Pancreas (tissue), 10 donors: ENCODE data around the gene CEP131. TPM values are rescaled to one million over a fixed set of nuclear protein-coding genes. Genes with fewer than 3 reads are reported as not detected.

Experiments used
- ATAC-seq, 4 donors: fragments of 200-7000 bp; cut with Tn5 transposase; one replicate each; pipeline versions ENCODE4 v1.8.0 to v1.9.1; 2020; ENCODE audit warnings: mild to moderate bottlenecking in 4 of 4, moderate library complexity in 4 of 4
- DNase-seq, 6 donors: peaks; one replicate each; pipeline ENCODE4 v3.0.0-alpha.2; 2020
- FAIRE-seq: peaks from 2 replicates; lab custom pipeline; 2012; peaks lifted over from hg19 to GRCh38; lab: Jason Lieb, UNC
- H3K27ac ChIP-seq, 4 donors: fragments of 200-600 bp; sonication (generic); 1 replicate in 3 of 4; 2 replicates in 1 of 4; pipeline versions ENCODE4 v1.5.0 to v1.8.0; 2020
- H3K27me3 ChIP-seq, 4 donors: fragments of 200-600 bp; one replicate each; pipeline ENCODE4 v1.8.0; 2021
- H3K36me3 ChIP-seq, 3 donors: fragments of 200-600 bp; sonication (generic) in 1 of 3; one replicate each; pipeline versions ENCODE4 v1.5.0 to v1.8.0; 2020 to 2021
- H3K4me1 ChIP-seq, 3 donors: fragments of 200-600 bp; one replicate each; pipeline ENCODE4 v1.8.0; 2021
- H3K4me3 ChIP-seq, 4 donors: fragments of 200-600 bp; sonication (generic) in 2 of 4; one replicate each; pipeline versions ENCODE4 v1.5.0 to v1.8.0; 2020 to 2021
- H3K9me3 ChIP-seq, 4 donors: fragments of 200-600 bp; one replicate each; pipeline ENCODE4 v1.8.0; 2021
- CTCF ChIP-seq, 4 donors: fragments of 200-600 bp; sonication (generic) in 3 of 4; IDR thresholded peaks; one replicate each; pipeline versions ENCODE4 v1.5.0 to v1.8.0; 2021; ENCODE audit warnings: antibody characterized with exemption in 4 of 4
- WGBS, 2 donors: extraction: QIAGEN DNeasy Blood & Tissue Kit; methylation state at CpG; one replicate each; pipeline ENCODE4 v1.1.7; 2013; 5-methylcytosine and 5-hydroxymethylcytosine counted together
- intact Hi-C, 3 donors: fragments of 100-400 bp; cut with DNase I; formaldehyde crosslinking; loops; one replicate each; pipeline versions ENCODE4 v1.11.1 to v1.14.2; 2022
- polyA plus RNA-seq, 2 donors: library from polyadenylated mRNA; stranded (reverse); fragments of 200-250 nt; gene quantifications; one replicate each; pipeline ENCODE4 v1.2.3, GENCODE V29; 2013
- total RNA-seq, 6 donors: library from RNA; stranded (reverse); fragmentation: NEBNext Ultra II Directional in 4 of 6; extraction: Animal tissue kit (Norgen Biotek cat#: 25700) in 4 of 6; gene quantifications; one replicate each; pipeline versions ENCODE4 v1.2.1 to v1.2.4, GENCODE V29; 2021 to 2023
- donor health status: healthy with polysubstance abuse.
- donor health status: DM: no; HTN: no; CAD: no; lungs with moderate emphysema.
- donor health status: DM: no; HTN: no; CAD: no.
- donor health status: control.
- donor health status: control.
- donor health status: Bipolar disorder and iron deficiency.
- donor health status: DM: yes; HTN: yes; CAD: no.
- donor health status: DM: no; HTN: no; CAD: no.
- donor health status: DM: no; HTN: no; CAD: no.
- donor health status: DM: yes; HTN: yes; CAD: no.

The CEP131 gene
- total and polyA plus RNA-seq, 8 donors, result 3.4 to 22.8 (median 4.6) TPM

- no peak for FAIRE-seq
- 89 to 91% methylated on average over 11 of the region's 11 CpGs for WGBS, 2 donors
Observed at GRCh38 chr17:81187120-81187519, 35.6 kb downstream of the CEP131 start.

GRCh38 chr17:81186203-81186602, 36.6 kb downstream of the CEP131 start:
- no peak overlapping the region for H3K27ac ChIP-seq
- no peak for TF ChIP-seq CTCF (IDR thresholded peaks at IDR 0.05)
- DNase-seq, result peak in 1 of 6 donors; percentile 7
- H3K9me3 ChIP-seq, result no peaks in the 10 kb centered on the region
- no peak for ATAC-seq
- no peaks in the 10 kb centered on the region for H3K4me1 ChIP-seq
- no peaks in the 10 kb centered on the region for H3K36me3 ChIP-seq
- no peak overlapping the region for H3K4me3 ChIP-seq
- H3K27me3 ChIP-seq, result no peaks in the 10 kb centered on the region
- intact Hi-C loops, result no loop called here
- no peak for FAIRE-seq
- 64 to 70% methylated on average over 7 of the region's 7 CpGs for WGBS, 2 donors

More at GRCh38 chr17:81187120-81187519, 35.6 kb downstream of the CEP131 start:
- Histone ChIP-seq H3K36me3 (no peaks in the 10 kb centered on the region), H3K4me1 (no peaks in the 10 kb centered on the region), H3K4me3 (no peak overlapping the region), H3K9me3 (no peaks in the 10 kb centered on the region), H3K27me3 (no peaks in the 10 kb centered on the region), H3K27ac (no peak overlapping the region)
- no peak for TF ChIP-seq CTCF (IDR thresholded peaks at IDR 0.05)
- DNase-seq (no peak), ATAC-seq (no peak)
- intact Hi-C loops, result no loop called here

- no peak for FAIRE-seq
- WGBS, 2 donors, result 24 to 27% methylated on average over 14 to 15 of the region's 15 CpGs
- no peak for TF ChIP-seq CTCF (IDR thresholded peaks at IDR 0.05)
Observed at GRCh38 chr17:81184555-81184954, 38.2 kb downstream of the CEP131 start.

GRCh38 chr17:81183807-81184206, 39.0 kb downstream of the CEP131 start:
- ATAC-seq (no peak), DNase-seq (peak in 1 of 6 donors; percentile 22), FAIRE-seq (no peak)
- Histone ChIP-seq H3K27me3 (no peaks in the 10 kb centered on the region), H3K27ac (no peak overlapping the region), H3K4me3 (no peak overlapping the region), H3K4me1 (no peaks in the 10 kb centered on the region), H3K9me3 (no peaks in the 10 kb centered on the region), H3K36me3 (no peaks in the 10 kb centered on the region)
- TF ChIP-seq CTCF (IDR thresholded peaks at IDR 0.05), result no peak
- WGBS, 2 donors, result 90 to 95% methylated on average over 11 of the region's 11 CpGs
- intact Hi-C loops, result no loop called here

More at GRCh38 chr17:81184555-81184954, 38.2 kb downstream of the CEP131 start:
- Histone ChIP-seq H3K4me1 (no peaks in the 10 kb centered on the region), H3K36me3 (no peaks in the 10 kb centered on the region), H3K27ac (no peak overlapping the region), H3K9me3 (no peaks in the 10 kb centered on the region), H3K4me3 (no peak overlapping the region), H3K27me3 (no peaks in the 10 kb centered on the region)
- ATAC-seq, result no peak
- intact Hi-C loops, result no loop called here
- DNase-seq, result peak in 2 of 6 donors; percentile 12 to 20

GRCh38 chr17:81183316-81183715, 39.4 kb downstream of the CEP131 start:
- no peak for FAIRE-seq
- WGBS, 2 donors, result 85 to 89% methylated on average over 9 to 10 of the region's 10 CpGs
- no peak for TF ChIP-seq CTCF (IDR thresholded peaks at IDR 0.05)

More at GRCh38 chr17:81183316-81183715, 39.4 kb downstream of the CEP131 start:
- intact Hi-C loops, result no loop called here
- Histone ChIP-seq H3K27ac (no peak overlapping the region), H3K9me3 (no peaks in the 10 kb centered on the region), H3K4me3 (no peak overlapping the region), H3K36me3 (no peaks in the 10 kb centered on the region), H3K4me1 (no peaks in the 10 kb centered on the region), H3K27me3 (no peaks in the 10 kb centered on the region)
- DNase-seq (peak in 2 of 6 donors; percentile 22 to 55), ATAC-seq (no peak)
